Measurements from ENCODE around the gene PYGO2. TPM values are rescaled to one million over a fixed set of nuclear protein-coding genes. Genes with fewer than 3 reads are reported as not detected.
A peak's percentile ranks its signal among the peaks of the same experiment; 100 is the strongest.
"Not testable (repeated sequence)": the region's sequence is repeated elsewhere in the genome, so short reads cannot be mapped to it uniquely, and the experiment has no call there.

PYGO2 gene
- total RNA-seq, 5 donors from 2014 or later (not counting 1 experiment from before 2014, with no cell fraction given) = 36.0 to 70.8 (median 68.5) TPM

DNA sequence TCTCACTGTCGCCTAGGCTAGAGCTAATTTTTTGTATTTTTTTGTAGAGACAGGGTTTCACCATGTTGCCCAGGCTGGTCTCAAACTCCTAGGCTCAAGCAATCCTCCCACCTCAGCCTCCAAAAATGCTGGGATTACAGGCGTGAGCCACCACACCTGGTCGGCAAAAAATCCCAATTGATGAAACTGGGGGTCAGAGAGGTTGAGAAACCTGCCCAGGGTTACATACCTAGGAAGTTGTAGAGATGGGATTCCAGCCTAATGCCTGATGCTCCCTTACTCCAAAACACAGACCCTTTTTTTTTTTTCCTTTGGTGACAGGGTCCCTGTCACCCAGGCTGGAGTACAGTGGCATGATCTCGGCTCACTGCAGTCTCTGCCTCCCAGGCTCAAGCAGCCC is 25.2 kb upstream of the PYGO2 start:
- DNase-seq; POLR2A ChIA-PET; H3K4me3 Mint-ChIP-seq; H3K4me3 ChIP-seq (ENCODE audit: control insufficient read depth in 1 of 2, extremely low read depth in 1 of 2, low read length in 1 of 2); H3K27ac Mint-ChIP-seq; H3K9me3 Mint-ChIP-seq; ATAC-seq (replicated peaks in 1 of 4); H3K27me3 Mint-ChIP-seq; H3K9me3 ChIP-seq; H3K27ac ChIP-seq (ENCODE audit: low read length); H3K27me3 ChIP-seq (replicated peaks in 1 of 2; ENCODE audit: control insufficient read depth in 2 of 2, extremely low read depth in 1 of 2, insufficient read depth in 2 of 2, low read length in 1 of 2): not testable (repeated sequence)
- H3K4me1 Mint-ChIP-seq = peaks cover 17 to 29% (median 24%) of the 10 kb centered on the region in 3 donors
- H3K36me3 Mint-ChIP-seq = peaks cover 22% of the 10 kb centered on the region
- WGBS (ENCODE audit: insufficient coverage) = no CpG with 5 or more reads among the region's 4 CpGs
- CTCF ChIA-PET = interaction anchor here in 1 of 2 donors (0.6 to 1.5 kb wide), 3 partner anchors 12 to 577 kb away, joined by 3 to 6 read pairs (median 4); no protein-coding TSS in a partner anchor
- Histone ChIP-seq H3K36me3 (ENCODE audit: control insufficient read depth in 2 of 2, extremely low read depth in 1 of 2, insufficient read depth in 1 of 2, low read length in 1 of 2) (peaks cover 11 to 48% of the 10 kb centered on the region in 2 donors), H3K4me1 (ENCODE audit: control insufficient read depth in 1 of 2, extremely low read depth in 1 of 2, insufficient read depth in 2 of 2, low read length in 2 of 2) (peaks cover 14 to 34% of the 10 kb centered on the region in 2 experiments)

DNA sequence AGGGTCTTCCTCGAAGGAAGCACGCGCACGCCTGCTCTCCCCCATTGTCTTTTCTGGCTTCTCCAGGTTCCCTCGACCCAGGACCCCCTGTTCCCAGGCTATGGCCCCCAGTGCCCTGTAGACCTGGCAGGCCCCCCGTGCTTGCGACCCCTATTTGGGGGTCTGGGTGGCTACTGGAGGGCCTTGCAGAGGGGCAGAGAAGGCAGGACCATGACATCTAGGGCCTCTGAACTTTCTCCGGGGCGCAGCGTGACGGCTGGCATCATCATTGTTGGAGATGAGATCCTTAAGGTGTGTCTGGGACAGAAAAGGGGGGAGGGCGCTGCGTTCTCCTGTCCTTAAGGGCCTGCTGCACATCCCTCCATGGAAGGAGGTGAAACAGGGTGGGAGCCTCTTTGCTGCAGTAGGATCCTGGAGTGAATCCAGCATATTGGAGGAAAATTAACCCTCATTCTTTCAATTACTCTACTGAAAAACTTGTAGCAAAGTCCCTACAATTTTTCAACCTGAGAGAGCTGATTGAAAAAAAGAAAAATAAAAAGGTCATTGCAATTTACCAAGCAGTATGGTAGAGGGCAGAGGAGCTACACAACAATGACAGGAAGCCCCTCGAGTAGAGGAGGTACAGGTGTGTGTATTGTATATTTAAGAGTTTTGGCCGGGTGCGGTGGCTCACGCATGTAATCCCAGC is 22.3 kb upstream of the PYGO2 start:
- WGBS (ENCODE audit: insufficient coverage) = 6% methylated on average over 10 of the region's 17 CpGs
- Mint-ChIP-seq H3K9me3 (no peaks in the 10 kb centered on the region), H3K27me3 (no peaks in the 10 kb centered on the region), H3K4me3 (no peak overlapping the region), H3K36me3 (peaks cover 13% of the 10 kb centered on the region), H3K4me1 (peaks cover 8 to 21% (median 21%) of the 10 kb centered on the region in 3 donors), H3K27ac (no peak overlapping the region)
- Histone ChIP-seq H3K36me3 (ENCODE audit: control insufficient read depth in 2 of 2, extremely low read depth in 1 of 2, insufficient read depth in 1 of 2, low read length in 1 of 2) (peaks cover 7 to 27% of the 10 kb centered on the region in 2 donors), H3K4me3 (ENCODE audit: control insufficient read depth in 1 of 2, extremely low read depth in 1 of 2, low read length in 1 of 2) (peak overlapping the region; percentile 67 to 84), H3K4me1 (ENCODE audit: control insufficient read depth in 1 of 2, extremely low read depth in 1 of 2, insufficient read depth in 2 of 2, low read length in 2 of 2) (peaks cover 14 to 28% of the 10 kb centered on the region in 2 experiments), H3K9me3 (no peaks in the 10 kb centered on the region), H3K27ac (ENCODE audit: low read length) (peak overlapping the region; percentile 52), H3K27me3 (replicated peaks in 1 of 2; ENCODE audit: control insufficient read depth in 2 of 2, extremely low read depth in 1 of 2, insufficient read depth in 2 of 2, low read length in 1 of 2) (no peaks in the 10 kb centered on the region)
- ATAC-seq (replicated peaks in 1 of 4) (no peak), DNase-seq (peak in 1 of 35 experiments; percentile 28)
- POLR2A ChIA-PET = interaction anchor here (0.7 to 3.0 kb wide), 2 partner anchors 29 to 47 kb away, joined by 3 to 19 read pairs; partner anchors contain the start of gene PBXIP1 (in 1 of the 2)
- CTCF ChIA-PET = interaction anchor here (0.5 to 3.4 kb wide), 15 partner anchors 10 to 190 kb away, joined by 3 to 29 read pairs (median 4); partner anchors contain the start of genes ADAM15 (in 1 of the 2), LENEP (in 1 of the 2), PBXIP1 (in 1 of the 2) and PYGO2 (in 1 of the 2)

DNA sequence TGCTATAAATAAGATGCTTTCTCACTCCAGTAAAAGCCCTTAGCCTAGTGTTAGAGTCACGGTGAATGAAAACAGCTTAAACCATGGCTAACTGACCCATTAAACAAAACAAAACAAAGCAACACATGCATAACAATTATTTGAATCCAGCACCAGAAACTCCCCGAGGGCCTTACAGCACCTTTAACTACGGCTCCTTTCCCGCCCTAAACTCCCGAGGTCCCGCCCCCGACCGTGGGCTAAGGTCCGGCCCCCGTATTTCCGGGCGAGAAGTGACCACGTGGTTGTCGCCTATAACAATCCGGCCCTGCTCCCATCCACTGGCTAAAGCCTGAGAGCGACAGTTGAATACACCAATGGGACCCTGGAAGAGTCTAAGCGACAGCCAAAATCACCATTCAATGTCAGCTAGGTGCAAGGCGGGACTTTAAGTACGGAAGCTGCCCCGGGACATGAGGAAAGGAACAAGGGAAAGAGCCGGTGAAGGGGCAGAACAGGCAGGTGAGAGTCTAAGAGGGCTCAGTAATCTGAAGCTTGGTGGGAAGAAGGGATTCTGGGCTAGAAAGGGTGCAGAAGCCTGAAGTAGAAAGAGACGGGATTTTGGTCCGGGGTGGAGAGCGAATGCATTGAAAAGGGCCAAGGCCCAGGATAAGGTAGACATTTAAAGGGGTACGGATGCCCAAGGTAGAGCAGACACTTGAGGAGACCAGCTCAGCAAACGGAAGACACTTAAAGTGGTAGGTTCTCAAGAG is 21.5 kb upstream of the PYGO2 start, which contains the start of gene FLAD1:
Gene FLAD1, plus strand, starts transcription at position 448 of the 752 bp plus-strand sequence. CDS start 351 bp downstream, outside the sequence.
- POLR2A ChIA-PET = interaction anchor here (0.5 to 3.0 kb wide), 5 partner anchors 11 to 849 kb away, joined by 3 to 19 read pairs (median 3); partner anchors contain the start of gene PBXIP1 (in 1 of the 2)

DNA sequence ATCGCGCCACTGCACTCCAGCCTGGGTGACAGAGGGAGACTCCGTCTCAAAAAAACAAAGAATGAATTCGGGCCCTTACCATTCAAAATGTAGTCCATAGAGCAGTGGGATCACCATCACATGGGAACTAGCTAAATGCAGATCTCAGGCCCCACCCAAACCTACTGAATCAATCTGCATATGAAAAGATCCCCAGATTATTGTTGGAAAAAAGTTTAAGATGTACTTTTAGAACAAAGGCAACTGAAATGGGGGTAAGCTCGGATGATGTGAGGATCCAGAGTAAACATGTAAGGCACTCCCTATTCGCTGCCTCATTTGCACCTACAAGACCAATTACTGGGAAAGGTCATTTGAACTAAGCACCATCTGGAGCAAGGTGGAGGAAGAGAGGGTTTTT is 20.8 kb upstream of the PYGO2 start:
- Mint-ChIP-seq H3K27ac (no peak overlapping the region), H3K27me3 (no peaks in the 10 kb centered on the region), H3K4me3 (no peak overlapping the region), H3K9me3 (no peaks in the 10 kb centered on the region), H3K4me1 (peaks cover 0 to 16% (median 16%) of the 10 kb centered on the region in 3 donors), H3K36me3 (peaks cover 3% of the 10 kb centered on the region)
- H3K27ac ChIP-seq (ENCODE audit: low read length) = peak overlapping the region; percentile 54
- POLR2A ChIA-PET = interaction anchor here in 1 of 2 donors (0.6 to 3.0 kb wide), 2 partner anchors 27 to 422 kb away, joined by 3 to 19 read pairs; partner anchors contain the start of gene PBXIP1
- H3K36me3 ChIP-seq (ENCODE audit: control insufficient read depth in 2 of 2, extremely low read depth in 1 of 2, insufficient read depth in 1 of 2, low read length in 1 of 2) = peaks cover 0 to 12% of the 10 kb centered on the region in 2 donors
- no peaks in the 10 kb centered on the region for H3K9me3 ChIP-seq
- ATAC-seq (replicated peaks in 1 of 4) (no peak), DNase-seq (no peak)
- CTCF ChIA-PET = interaction anchor here (0.6 to 3.4 kb wide), 8 partner anchors 16 to 103 kb away, joined by 3 to 29 read pairs (median 3); no protein-coding TSS in a partner anchor
- peak overlapping the region; percentile 67 to 84 for H3K4me3 ChIP-seq (ENCODE audit: control insufficient read depth in 1 of 2, extremely low read depth in 1 of 2, low read length in 1 of 2)
- H3K4me1 ChIP-seq (ENCODE audit: control insufficient read depth in 1 of 2, extremely low read depth in 1 of 2, insufficient read depth in 2 of 2, low read length in 2 of 2) = peaks cover 14 to 28% of the 10 kb centered on the region in 2 experiments
- WGBS (ENCODE audit: insufficient coverage) = no CpG with 5 or more reads among the region's 6 CpGs
- H3K27me3 ChIP-seq (replicated peaks in 1 of 2; ENCODE audit: control insufficient read depth in 2 of 2, extremely low read depth in 1 of 2, insufficient read depth in 2 of 2, low read length in 1 of 2) = no peaks in the 10 kb centered on the region

More for the DNA sequence above, 21.5 kb upstream of the PYGO2 start, which contains the start of gene FLAD1:
- Mint-ChIP-seq H3K27ac (no peak within 1 kb of the TSS), H3K9me3 (no peaks in the 10 kb centered on the region), H3K4me1 (peaks cover 0 to 17% (median 13%) of the 10 kb centered on the region in 3 donors), H3K4me3 (no peak within 1 kb of the TSS), H3K27me3 (no peaks in the 10 kb centered on the region), H3K36me3 (peaks cover 8% of the 10 kb centered on the region)
- ATAC-seq (replicated peaks in 1 of 4) = peak; percentile 99 to 100 (median 100)
- CTCF ChIA-PET = interaction anchor here (0.5 to 3.4 kb wide), 16 partner anchors 15 to 423 kb away, joined by 3 to 29 read pairs (median 3); partner anchors contain the start of genes ADAM15 (in 1 of the 2), PBXIP1 (in 1 of the 2) and PYGO2 (in 1 of the 2)
- Histone ChIP-seq H3K36me3 (ENCODE audit: control insufficient read depth in 2 of 2, extremely low read depth in 1 of 2, insufficient read depth in 1 of 2, low read length in 1 of 2) (peaks cover 0 to 19% of the 10 kb centered on the region in 2 donors), H3K27ac (ENCODE audit: low read length) (peak within 1 kb of the TSS; percentile 54), H3K4me1 (ENCODE audit: control insufficient read depth in 1 of 2, extremely low read depth in 1 of 2, insufficient read depth in 2 of 2, low read length in 2 of 2) (peaks cover 14 to 28% of the 10 kb centered on the region in 2 experiments), H3K9me3 (no peaks in the 10 kb centered on the region), H3K27me3 (replicated peaks in 1 of 2; ENCODE audit: control insufficient read depth in 2 of 2, extremely low read depth in 1 of 2, insufficient read depth in 2 of 2, low read length in 1 of 2) (no peaks in the 10 kb centered on the region), H3K4me3 (ENCODE audit: control insufficient read depth in 1 of 2, extremely low read depth in 1 of 2, low read length in 1 of 2) (peak within 1 kb of the TSS; percentile 67 to 84)
- 3% methylated on average over 25 of the region's 26 CpGs for WGBS (ENCODE audit: insufficient coverage)
- DNase-seq = peak; percentile 85 to 98 (median 95)

DNA sequence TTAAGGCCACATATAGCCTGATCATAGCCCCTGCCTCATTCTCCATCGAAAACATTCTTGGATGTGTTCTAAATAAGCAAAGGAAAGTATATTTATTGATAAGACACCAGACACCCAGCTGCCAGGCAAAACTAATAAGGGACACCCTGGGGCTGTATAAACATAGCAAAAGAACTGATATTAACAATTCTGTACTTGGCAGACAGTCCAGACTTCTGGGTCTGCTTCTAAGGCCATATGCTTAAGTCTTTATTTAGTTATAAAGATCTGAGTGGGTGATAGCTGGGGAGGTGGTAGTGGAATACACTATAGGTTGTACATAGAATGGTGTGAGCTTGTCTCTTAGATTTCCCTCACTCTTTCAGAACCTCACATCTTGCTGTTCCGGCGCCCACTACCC is 16.8 kb upstream of the PYGO2 start:
- no peak overlapping the region for H3K4me3 ChIP-seq (ENCODE audit: control insufficient read depth in 1 of 2, extremely low read depth in 1 of 2, low read length in 1 of 2)
- Mint-ChIP-seq H3K4me3 (no peak overlapping the region), H3K9me3 (no peaks in the 10 kb centered on the region), H3K27ac (no peak overlapping the region), H3K4me1 (peaks cover 0 to 7% (median 3%) of the 10 kb centered on the region in 3 donors), H3K27me3 (no peaks in the 10 kb centered on the region), H3K36me3 (no peaks in the 10 kb centered on the region)
- DNase-seq (no peak), ATAC-seq (replicated peaks in 1 of 4) (no peak)
- H3K9me3 ChIP-seq = no peaks in the 10 kb centered on the region
- peaks cover 11 to 25% of the 10 kb centered on the region in 2 experiments for H3K4me1 ChIP-seq (ENCODE audit: control insufficient read depth in 1 of 2, extremely low read depth in 1 of 2, insufficient read depth in 2 of 2, low read length in 2 of 2)
- H3K27ac ChIP-seq (ENCODE audit: low read length) = no peak overlapping the region
- ChIA-PET CTCF (interaction anchor here (0.8 to 1.1 kb wide), 2 partner anchors 9 to 16 kb away, joined by 3 read pairs; no protein-coding TSS in a partner anchor), POLR2A (no interaction called here)
- no peaks in the 10 kb centered on the region for H3K27me3 ChIP-seq (replicated peaks in 1 of 2; ENCODE audit: control insufficient read depth in 2 of 2, extremely low read depth in 1 of 2, insufficient read depth in 2 of 2, low read length in 1 of 2)
- no CpG with 5 or more reads among the region's 3 CpGs for WGBS (ENCODE audit: insufficient coverage)
- peaks cover 0 to 3% of the 10 kb centered on the region in 2 donors for H3K36me3 ChIP-seq (ENCODE audit: control insufficient read depth in 2 of 2, extremely low read depth in 1 of 2, insufficient read depth in 1 of 2, low read length in 1 of 2)

DNA sequence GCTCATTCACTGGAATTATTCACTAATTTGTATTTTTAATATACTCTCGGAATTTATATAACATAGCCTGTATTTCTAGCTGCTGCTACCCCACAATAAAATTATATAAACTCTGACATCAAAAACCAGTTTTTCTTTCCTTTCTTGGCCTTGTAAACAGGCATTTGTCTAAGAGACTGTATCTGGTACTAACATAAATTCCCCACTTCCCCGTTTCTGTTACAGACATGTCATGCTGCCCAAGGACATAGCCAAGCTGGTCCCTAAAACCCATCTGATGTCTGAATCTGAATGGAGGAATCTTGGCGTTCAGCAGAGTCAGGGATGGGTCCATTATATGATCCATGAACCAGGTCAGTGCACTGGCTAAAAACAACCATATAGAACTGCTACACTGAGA is 16.2 kb upstream of the PYGO2 start:
- H3K9me3 ChIP-seq; H3K4me3 Mint-ChIP-seq; H3K27ac ChIP-seq (ENCODE audit: low read length); H3K9me3 Mint-ChIP-seq; H3K36me3 ChIP-seq (ENCODE audit: control insufficient read depth in 2 of 2, extremely low read depth in 1 of 2, insufficient read depth in 1 of 2, low read length in 1 of 2); H3K27me3 Mint-ChIP-seq; ATAC-seq (replicated peaks in 1 of 4); H3K36me3 Mint-ChIP-seq; H3K27me3 ChIP-seq (replicated peaks in 1 of 2; ENCODE audit: control insufficient read depth in 2 of 2, extremely low read depth in 1 of 2, insufficient read depth in 2 of 2, low read length in 1 of 2); CTCF ChIA-PET; DNase-seq; H3K4me3 ChIP-seq (ENCODE audit: control insufficient read depth in 1 of 2, extremely low read depth in 1 of 2, low read length in 1 of 2); POLR2A ChIA-PET: not testable (repeated sequence)
- peaks cover 12 to 31% of the 10 kb centered on the region in 2 experiments for H3K4me1 ChIP-seq (ENCODE audit: control insufficient read depth in 1 of 2, extremely low read depth in 1 of 2, insufficient read depth in 2 of 2, low read length in 2 of 2)
- H3K4me1 Mint-ChIP-seq = peaks cover 0 to 11% (median 3%) of the 10 kb centered on the region in 3 donors
- peak overlapping the region; percentile 64 for H3K27ac Mint-ChIP-seq
- no CpG with 5 or more reads among the region's 3 CpGs for WGBS (ENCODE audit: insufficient coverage)

All from T-cell (primary cell).